ENCODE measurements around the gene PALS1.

GRCh38 chr14:67260965-67261364, 19.7 kb downstream of the PALS1 start:
- no peak for TF ChIP-seq CTCF (IDR thresholded peaks at IDR 0.05)
- no peak for TF ChIP-seq POLR2AphosphoS5 (IDR thresholded peaks at IDR 0.05)
- TF ChIP-seq EP300 (IDR thresholded peaks at IDR 0.05) = no peak
- no peak for TF ChIP-seq POLR2A (IDR thresholded peaks at IDR 0.05)

All from gastroesophageal sphincter (tissue), 3 donors.